Suprapubic skin (tissue), 4 donors: ENCODE data around the gene TAF12. TPM values are rescaled to one million over a fixed set of nuclear protein-coding genes. Genes with fewer than 3 reads are reported as not detected.
"Not testable (repeated sequence)": the region's sequence is repeated elsewhere in the genome, so short reads cannot be mapped to it uniquely, and the experiment has no call there.

Experiments used
- DNase-seq, 2 donors: peaks; one replicate each; pipeline ENCODE4 v3.0.0-alpha.2; 2019; ENCODE audit warnings: low spot score in 2 of 2
- H3K27ac ChIP-seq: fragments of 200-600 bp; sonication (generic); one replicate; pipeline ENCODE4 v1.5.1; 2019
- H3K27me3 ChIP-seq: fragments of 200-600 bp; sonication (generic); one replicate; pipeline ENCODE4 v1.5.1; 2019
- H3K36me3 ChIP-seq: fragments of 200-600 bp; sonication (generic); one replicate; pipeline ENCODE4 v1.5.1; 2019
- H3K4me1 ChIP-seq: fragments of 200-600 bp; sonication (generic); one replicate; pipeline ENCODE4 v1.5.1; 2019
- H3K4me3 ChIP-seq: fragments of 200-600 bp; sonication (generic); one replicate; pipeline ENCODE4 v1.5.1; 2019; ENCODE audit warnings: mild to moderate bottlenecking
- H3K9me3 ChIP-seq: fragments of 200-600 bp; sonication (generic); one replicate; pipeline ENCODE4 v1.5.1; 2019
- EP300 ChIP-seq: sonication (generic); formaldehyde crosslinking; IDR thresholded peaks from one replicate; pipeline ENCODE4 v1.6.1; 2017; ENCODE audit warnings: antibody characterized with exemption
- POLR2A ChIP-seq, 2 donors: fragments of 450-650 bp; IDR thresholded peaks; one replicate each; pipeline ENCODE4 v1.6.1; 2017; ENCODE audit warnings: antibody characterized with exemption in 2 of 2, mild to moderate bottlenecking in 2 of 2, moderate library complexity in 2 of 2
- POLR2AphosphoS5 ChIP-seq, 3 donors: sonication (generic); formaldehyde crosslinking; IDR thresholded peaks; one replicate each; pipeline ENCODE4 v1.6.1; 2017; ENCODE audit warnings: antibody characterized with exemption in 3 of 3
- WGBS: methylation state at CpG from one replicate; pipeline ENCODE4 v1.1.5; 2018; 5-methylcytosine and 5-hydroxymethylcytosine counted together
- total RNA-seq, 4 donors: library from RNA; depleted of rRNA; stranded (reverse); fragments of >200 nt; gene quantifications; one replicate each; pipeline ENCODE4 v1.1.0, GENCODE V29; 2016
- TF ChIP-seq, protein P1 (sequence below), 2 donors: fragments of 200-600 bp in 1 of 2; fragments of 450-650 bp in 1 of 2; sonication (generic) in 1 of 2; IDR thresholded peaks; one replicate each; pipeline ENCODE4 v1.5.1; 2016 to 2019; ENCODE audit warnings: antibody characterized with exemption in 2 of 2, mild to moderate bottlenecking in 1 of 2, moderate library complexity in 1 of 2

The TAF12 gene
- total RNA-seq, 4 donors from 2014 or later: 25.7 to 29.9 (median 27.3) TPM

DNA sequence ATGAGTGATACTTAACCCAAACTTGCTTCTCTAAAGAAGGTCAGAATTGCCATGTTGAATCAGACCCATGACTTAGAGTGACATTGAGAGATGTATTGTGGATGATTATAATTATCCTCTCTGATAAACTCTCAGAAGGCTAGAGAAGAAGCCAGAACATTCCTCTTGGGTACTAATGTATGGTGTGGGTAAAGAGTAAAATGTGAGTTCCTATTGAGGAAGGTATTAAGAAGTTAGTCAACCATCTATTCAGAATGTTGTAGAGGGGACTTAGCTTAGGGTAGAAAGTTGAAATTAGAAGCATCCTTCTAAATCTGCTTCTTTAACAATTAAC is 33.0 kb upstream of the TAF12 start:
- Histone ChIP-seq H3K27me3 (no peaks in the 10 kb centered on the region), H3K4me1 (no peaks in the 10 kb centered on the region), H3K27ac (no peak overlapping the region), H3K4me3 (no peak overlapping the region), H3K9me3 (no peaks in the 10 kb centered on the region), H3K36me3 (no peaks in the 10 kb centered on the region)
- DNase-seq: no peak
- TF ChIP-seq EP300: no peak
- no peak for TF ChIP-seq POLR2AphosphoS5 (IDR thresholded peaks at IDR 0.05)
- no peak for TF ChIP-seq POLR2A (IDR thresholded peaks at IDR 0.05)
- TF ChIP-seq, protein P1, sequence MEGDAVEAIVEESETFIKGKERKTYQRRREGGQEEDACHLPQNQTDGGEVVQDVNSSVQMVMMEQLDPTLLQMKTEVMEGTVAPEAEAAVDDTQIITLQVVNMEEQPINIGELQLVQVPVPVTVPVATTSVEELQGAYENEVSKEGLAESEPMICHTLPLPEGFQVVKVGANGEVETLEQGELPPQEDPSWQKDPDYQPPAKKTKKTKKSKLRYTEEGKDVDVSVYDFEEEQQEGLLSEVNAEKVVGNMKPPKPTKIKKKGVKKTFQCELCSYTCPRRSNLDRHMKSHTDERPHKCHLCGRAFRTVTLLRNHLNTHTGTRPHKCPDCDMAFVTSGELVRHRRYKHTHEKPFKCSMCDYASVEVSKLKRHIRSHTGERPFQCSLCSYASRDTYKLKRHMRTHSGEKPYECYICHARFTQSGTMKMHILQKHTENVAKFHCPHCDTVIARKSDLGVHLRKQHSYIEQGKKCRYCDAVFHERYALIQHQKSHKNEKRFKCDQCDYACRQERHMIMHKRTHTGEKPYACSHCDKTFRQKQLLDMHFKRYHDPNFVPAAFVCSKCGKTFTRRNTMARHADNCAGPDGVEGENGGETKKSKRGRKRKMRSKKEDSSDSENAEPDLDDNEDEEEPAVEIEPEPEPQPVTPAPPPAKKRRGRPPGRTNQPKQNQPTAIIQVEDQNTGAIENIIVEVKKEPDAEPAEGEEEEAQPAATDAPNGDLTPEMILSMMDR (IDR thresholded peaks at IDR 0.05): no peak

DNA sequence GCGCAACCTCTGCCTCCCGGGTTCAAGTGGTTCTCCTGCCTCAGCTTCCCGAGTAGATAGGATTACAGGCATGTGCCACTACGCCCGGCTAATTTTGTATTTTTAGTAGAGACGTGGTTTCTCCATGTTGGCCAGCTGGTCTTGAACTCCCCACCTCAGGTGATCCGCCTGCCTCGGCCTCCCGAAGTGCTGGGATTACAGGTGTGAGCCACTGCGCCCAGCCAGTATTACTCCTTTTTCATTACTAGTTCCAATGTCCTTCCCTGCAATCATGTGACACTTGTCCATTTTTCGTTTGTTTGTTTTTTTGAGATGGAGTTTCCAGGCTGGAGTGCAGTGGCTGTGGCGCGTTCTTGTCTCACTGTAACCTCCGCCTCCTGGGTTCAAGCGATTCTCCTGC is 30.1 kb upstream of the TAF12 start:
- not testable (repeated sequence) for H3K9me3 ChIP-seq, H3K36me3 ChIP-seq, H3K27me3 ChIP-seq, H3K27ac ChIP-seq, DNase-seq, H3K4me3 ChIP-seq
- 97% methylated on average over 15 of the region's 15 CpGs for WGBS
- H3K4me1 ChIP-seq: peaks cover 13% of the 10 kb centered on the region

DNA sequence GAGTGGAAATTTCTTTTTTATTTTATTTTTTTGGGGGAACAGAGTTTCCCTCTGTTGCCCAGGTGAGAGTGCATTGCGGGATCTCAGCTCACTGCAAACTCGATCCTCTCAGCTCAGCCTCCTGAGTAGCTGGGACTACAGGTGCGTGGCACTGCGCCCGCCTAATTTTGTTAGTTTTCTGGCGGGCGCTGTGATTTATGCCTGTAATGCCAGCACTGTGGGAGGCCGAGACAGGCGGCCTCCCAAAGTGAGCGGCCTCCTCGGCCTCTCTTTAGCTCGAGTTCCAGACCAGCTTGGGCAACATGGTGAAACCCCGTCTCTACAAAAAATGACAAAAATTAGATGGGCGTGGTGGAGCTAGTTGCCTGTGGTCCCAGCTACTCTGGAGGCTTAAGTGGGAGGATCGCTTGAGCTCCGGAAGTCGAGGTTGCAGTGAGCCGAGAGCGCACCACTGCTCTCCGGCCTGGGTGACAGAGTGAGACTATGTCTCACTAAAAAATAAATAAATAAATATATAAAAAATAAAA is 28.4 kb upstream of the TAF12 start:
- WGBS: 94% methylated on average over 20 of the region's 20 CpGs
- no peak overlapping the region for H3K27ac ChIP-seq
- H3K4me1 ChIP-seq: peaks cover 20% of the 10 kb centered on the region
- no peak overlapping the region for H3K4me3 ChIP-seq
- no peaks in the 10 kb centered on the region for H3K9me3 ChIP-seq
- no peak for TF ChIP-seq EP300
- no peak for TF ChIP-seq POLR2A (IDR thresholded peaks at IDR 0.05)
- TF ChIP-seq POLR2AphosphoS5 (IDR thresholded peaks at IDR 0.05): no peak
- TF ChIP-seq, protein P1 (IDR thresholded peaks at IDR 0.05): no peak
- no peaks in the 10 kb centered on the region for H3K36me3 ChIP-seq
- no peak for DNase-seq
- no peaks in the 10 kb centered on the region for H3K27me3 ChIP-seq

DNA sequence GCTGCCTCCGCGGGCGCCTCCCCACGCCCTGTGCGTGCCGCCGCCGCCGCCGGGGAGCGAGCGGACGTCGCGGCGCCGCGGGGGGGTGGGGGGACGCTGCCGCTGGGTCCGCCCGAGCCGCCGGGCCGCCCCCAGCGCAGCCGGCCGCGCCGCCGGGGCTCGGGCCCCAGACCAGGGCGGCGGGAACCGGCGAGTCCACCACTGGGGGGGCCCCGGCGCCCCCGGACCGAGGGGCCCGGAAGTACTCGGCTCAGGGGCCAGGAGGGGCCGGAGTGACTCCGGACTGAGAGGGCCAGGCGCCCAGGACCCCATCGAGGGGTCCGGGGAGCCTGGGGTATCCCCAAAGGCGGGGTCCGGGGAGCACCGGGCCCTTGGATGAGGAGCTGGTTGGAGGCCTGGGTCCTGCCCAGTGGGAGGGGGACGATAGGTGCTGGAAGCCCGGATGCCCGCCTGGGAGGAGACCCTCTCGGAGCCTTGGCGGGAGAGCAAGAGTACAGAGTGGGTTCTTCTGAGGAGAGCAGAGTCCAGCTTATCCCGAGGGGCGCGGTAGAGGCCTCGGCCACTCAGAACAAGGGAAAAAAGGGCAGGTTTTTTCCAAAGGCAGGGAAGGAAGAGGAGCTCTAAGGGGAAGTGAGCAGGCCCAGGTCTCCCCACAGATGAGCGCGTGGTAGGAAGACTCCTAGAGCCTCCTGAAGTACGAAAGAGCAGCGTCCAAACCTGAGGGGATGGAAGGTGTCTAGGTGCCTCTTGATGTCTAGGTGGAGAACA is 26.3 kb upstream of the TAF12 start:
- H3K27me3 ChIP-seq: no peaks in the 10 kb centered on the region
- peaks cover 20% of the 10 kb centered on the region for H3K4me1 ChIP-seq
- H3K36me3 ChIP-seq: no peaks in the 10 kb centered on the region
- WGBS: under 1% methylated on average over 16 of the region's 63 CpGs
- H3K27ac ChIP-seq: peak overlapping the region; percentile 99
- peak overlapping the region; percentile 97 for H3K4me3 ChIP-seq
- DNase-seq: peak in 1 of 2 donors; percentile 79
- peak; percentile 27 to 71 for TF ChIP-seq POLR2A (IDR thresholded peaks at IDR 0.05)
- no peak for TF ChIP-seq POLR2AphosphoS5 (IDR thresholded peaks at IDR 0.05)
- no peaks in the 10 kb centered on the region for H3K9me3 ChIP-seq

DNA sequence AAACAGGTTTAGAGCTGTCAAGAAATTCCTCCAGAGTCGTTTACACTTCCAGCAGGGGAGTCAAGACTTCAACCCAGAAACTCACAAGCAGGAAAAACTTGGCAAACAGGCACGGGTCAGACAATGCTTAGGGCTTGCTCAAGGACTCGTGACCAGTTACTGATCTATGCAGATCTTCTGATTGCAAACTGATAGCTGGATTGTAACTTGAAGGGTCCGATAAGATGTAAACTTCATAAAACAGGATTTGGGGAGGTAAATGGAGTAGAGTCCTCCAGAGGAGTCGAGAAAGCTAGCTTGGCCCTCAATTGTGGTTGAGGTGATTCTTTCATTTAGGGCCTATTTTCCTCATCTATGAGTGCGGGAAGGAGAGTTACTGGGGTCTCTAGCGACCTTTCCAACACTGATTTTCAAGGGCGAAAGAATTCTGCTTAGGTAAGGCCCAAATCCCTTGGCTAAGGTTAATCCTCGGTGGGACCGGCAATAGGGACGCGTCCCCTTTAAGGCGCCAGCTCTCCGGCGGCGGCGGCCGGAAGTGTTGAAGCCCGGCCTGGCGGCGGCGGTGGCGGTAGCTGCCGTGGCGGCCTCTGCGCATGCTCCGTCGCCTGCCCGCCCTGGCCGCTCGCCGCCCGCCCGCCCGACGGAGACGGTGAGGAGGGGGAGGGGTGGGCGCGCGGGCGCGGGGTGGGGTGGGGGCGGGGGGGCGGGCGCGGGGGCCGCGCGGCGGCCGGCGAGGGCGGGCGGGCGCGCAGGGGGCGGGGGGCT is 25.5 kb upstream of the TAF12 start, which contains the start of gene GMEB1:
Gene GMEB1, plus strand, starts transcription at position 594 of the 765 bp plus-strand sequence. CDS start 14,829 bp downstream, outside the sequence.
- H3K36me3 ChIP-seq: no peaks in the 10 kb centered on the region
- peak within 1 kb of the TSS; percentile 99 for H3K27ac ChIP-seq
- peak; percentile 88 to 91 for DNase-seq
- H3K4me1 ChIP-seq: peaks cover 20% of the 10 kb centered on the region
- no peaks in the 10 kb centered on the region for H3K9me3 ChIP-seq
- no peak for TF ChIP-seq POLR2AphosphoS5 (IDR thresholded peaks at IDR 0.05)
- TF ChIP-seq, protein P1 (IDR thresholded peaks at IDR 0.05): no peak
- no peak for TF ChIP-seq EP300
- TF ChIP-seq POLR2A (IDR thresholded peaks at IDR 0.05): no peak
- peak within 1 kb of the TSS; percentile 97 for H3K4me3 ChIP-seq
- no peaks in the 10 kb centered on the region for H3K27me3 ChIP-seq
- 2% methylated on average over 12 of the region's 57 CpGs for WGBS

DNA sequence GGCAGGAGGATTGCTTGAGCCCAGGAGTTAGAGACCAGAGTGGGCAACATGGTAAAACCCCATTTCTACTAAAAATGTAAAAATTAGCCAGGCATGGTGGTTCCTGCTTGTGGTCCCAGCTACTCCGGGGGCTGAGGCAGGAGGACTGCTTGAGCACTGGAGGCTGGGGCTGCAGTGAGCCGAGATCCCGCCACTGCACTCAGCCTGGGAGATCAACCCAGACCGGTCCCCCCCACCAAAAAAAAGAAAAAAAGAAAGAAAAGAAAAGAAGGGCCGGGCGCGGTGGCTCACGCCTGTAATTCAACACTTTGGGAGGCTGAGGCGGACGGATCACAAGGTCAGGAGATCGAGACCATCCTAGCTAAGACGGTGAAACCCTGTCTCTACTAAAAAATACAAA is 23.9 kb upstream of the TAF12 start:
- no peak for TF ChIP-seq EP300
- TF ChIP-seq POLR2A (IDR thresholded peaks at IDR 0.05): no peak
- TF ChIP-seq POLR2AphosphoS5 (IDR thresholded peaks at IDR 0.05): no peak
- TF ChIP-seq, protein P1 (IDR thresholded peaks at IDR 0.05): no peak
- Histone ChIP-seq H3K9me3 (no peaks in the 10 kb centered on the region), H3K36me3 (no peaks in the 10 kb centered on the region), H3K27me3 (no peaks in the 10 kb centered on the region), H3K4me3 (no peak overlapping the region), H3K4me1 (peaks cover 20% of the 10 kb centered on the region), H3K27ac (no peak overlapping the region)
- 95% methylated on average over 12 of the region's 12 CpGs for WGBS
- DNase-seq: no peak
